GM19463 (cell line): ENCODE measurements around the gene ZNF839.
"Not testable (repeated sequence)": the region's sequence is repeated elsewhere in the genome, so short reads cannot be mapped to it uniquely, and the experiment has no call there.

Experiments
- ATAC-seq: cut with Tn5 transposase; IDR thresholded peaks from one replicate; pipeline ENCODE4 v1.9.1; 2021; ENCODE audit warnings: mild to moderate bottlenecking, moderate library complexity; ENCODE audit not compliant: unreplicated experiment

Gene ZNF839

DNA sequence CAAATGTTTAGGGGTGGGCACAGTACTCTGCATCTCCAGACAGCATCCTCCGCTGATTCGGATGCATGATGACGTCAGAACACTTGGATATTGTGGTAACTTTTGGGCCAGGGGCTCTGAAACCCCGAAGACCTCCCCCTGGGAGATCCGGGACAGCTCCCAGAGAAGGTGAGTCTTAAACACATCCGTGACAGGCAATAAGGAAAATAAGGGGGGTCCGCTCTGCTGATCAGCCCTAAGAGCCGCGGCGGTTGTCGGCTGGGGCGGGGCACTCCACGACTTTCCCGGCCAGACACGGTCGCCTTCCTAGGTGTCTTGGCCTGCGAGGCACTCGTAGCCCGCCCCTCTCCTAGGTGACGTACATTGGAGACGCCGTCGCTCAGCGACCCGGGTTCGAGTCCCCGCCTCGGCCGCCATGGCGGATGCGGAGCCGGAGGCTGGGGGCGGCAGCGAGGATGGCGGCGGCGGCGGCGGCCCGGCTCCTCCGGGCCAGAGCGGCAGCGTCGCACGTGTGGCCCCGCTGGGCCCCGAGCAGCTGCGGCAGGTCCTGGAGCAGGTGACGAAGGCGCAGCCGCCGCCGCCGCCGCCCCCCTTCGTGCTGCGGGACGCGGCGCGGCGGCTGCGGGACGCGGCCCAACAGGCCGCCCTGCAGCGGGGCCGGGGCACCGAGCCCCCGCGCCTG, at the start of gene ZNF839:
Gene ZNF839, plus strand, starts transcription at position 396 of the 682 bp plus-strand sequence. Its CDS starts 20 bp downstream, at position 416.
- ATAC-seq: peak; percentile 59

DNA sequence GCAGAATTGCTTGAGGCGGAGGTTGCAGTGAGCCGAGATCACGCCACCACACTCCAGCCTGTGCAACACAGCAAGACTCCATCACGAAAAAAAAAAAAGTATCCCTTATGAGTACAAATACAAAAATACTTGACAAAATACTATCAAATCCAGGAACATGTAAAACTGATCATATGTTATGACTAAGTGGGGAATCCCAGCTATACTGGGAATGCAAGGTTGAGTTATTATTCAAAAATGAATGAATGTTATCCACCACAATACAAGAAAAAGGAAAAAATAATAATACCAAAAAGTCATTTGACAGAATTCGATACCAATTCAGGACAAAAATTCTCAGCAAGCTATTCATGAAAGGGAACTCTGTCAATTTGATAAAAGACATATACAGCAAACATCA, 47.2 kb upstream of the ZNF839 start:
- no peak for ATAC-seq

GRCh38 chr14:102275866-102276265, 43.7 kb upstream of the ZNF839 start:
- no peak for ATAC-seq

DNA sequence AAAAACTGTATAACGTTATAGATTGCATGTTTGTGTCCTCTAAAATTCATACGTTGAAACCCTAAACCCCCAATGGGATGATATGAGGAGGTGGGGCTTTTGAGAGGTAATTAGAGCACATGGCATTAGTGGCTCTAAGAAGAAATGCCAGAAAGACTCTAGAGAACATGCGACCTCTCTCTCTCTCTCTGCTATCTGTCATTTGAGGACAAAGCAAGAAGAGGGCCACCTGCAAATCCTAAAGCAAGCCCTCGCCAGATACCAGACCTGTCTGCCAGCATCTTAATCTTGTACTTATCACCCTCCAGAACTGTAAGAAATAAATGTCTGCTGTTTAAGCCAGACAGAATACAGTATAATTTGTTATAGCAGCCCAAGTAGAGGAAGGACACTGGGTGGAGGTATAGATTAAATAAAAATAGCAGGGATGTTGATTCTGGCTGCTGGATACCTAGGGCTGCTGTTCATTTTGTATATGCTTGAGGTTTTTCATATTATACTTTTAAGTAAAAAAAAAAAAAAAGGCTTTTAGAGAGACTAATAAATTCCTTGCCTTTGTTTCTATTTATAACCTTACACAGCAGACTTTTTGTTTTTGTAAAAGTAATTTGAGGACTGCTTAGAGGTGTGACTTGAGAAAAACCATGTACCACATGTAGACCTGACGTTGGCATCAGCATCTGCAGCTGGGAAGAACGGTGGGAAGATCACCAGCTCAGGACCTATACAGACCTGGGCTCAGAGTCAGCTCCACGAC, 41.5 kb upstream of the ZNF839 start:
- no peak for ATAC-seq

GRCh38 chr14:102278631-102278935, 41.0 kb upstream of the ZNF839 start:
- no peak for ATAC-seq

DNA sequence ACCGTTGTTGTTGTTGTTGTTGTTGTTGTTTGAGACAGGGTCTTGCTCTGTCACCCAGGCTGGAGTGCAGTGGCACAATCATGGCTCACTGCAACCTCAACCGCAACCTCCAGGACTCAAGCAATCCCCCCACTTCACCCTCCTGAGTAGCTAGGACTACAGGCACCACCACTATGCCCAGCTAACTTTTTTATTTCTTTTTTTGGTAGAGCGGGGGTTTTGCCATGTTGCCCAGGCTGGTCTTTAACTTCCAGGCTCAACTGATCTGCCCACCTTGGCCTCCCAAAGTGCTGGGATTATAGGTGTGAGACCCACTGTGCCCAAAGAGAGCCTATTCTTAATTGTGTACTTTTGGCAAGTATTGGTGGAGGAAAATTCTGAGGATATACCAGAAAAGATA, 40.3 kb upstream of the ZNF839 start:
- no peak for ATAC-seq

- ATAC-seq: no peak
These were observed 39.7 kb upstream of the ZNF839 start for GRCh38 chr14:102279688-102280348.

GRCh38 chr14:102280376-102280962, 39.1 kb upstream of the ZNF839 start:
- ATAC-seq: no peak

- ATAC-seq: no peak
These were observed 36.6 kb upstream of the ZNF839 start for GRCh38 chr14:102282751-102283465.

DNA sequence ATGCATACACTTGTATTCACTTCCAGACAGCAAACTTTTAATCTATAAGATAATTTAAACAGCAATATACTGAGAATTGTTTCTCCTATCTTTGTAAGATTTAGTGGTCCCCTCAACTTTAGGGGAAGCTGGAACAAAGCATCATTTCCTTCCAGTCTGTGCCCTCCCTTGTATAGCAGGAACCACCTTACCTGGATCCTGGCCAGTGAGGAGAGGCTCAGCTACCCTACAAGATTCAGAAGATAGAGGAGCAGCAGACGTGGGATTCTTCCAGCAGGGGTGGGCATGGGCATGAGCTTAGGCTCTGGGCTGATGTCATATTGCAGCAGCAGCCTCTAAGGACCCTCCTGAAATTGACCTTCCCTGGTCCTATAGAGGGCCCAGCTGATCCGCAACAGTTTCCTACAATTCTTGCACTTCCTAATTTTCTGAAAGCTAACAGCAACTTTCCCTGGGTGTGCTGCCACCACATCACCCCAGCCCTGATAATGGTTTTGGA, 35.9 kb upstream of the ZNF839 start:
- no peak for ATAC-seq

GRCh38 chr14:102285106-102285505, 34.4 kb upstream of the ZNF839 start:
- ATAC-seq: no peak

- ATAC-seq: no peak
These were observed 31.4 kb upstream of the ZNF839 start for GRCh38 chr14:102288139-102288538.

DNA sequence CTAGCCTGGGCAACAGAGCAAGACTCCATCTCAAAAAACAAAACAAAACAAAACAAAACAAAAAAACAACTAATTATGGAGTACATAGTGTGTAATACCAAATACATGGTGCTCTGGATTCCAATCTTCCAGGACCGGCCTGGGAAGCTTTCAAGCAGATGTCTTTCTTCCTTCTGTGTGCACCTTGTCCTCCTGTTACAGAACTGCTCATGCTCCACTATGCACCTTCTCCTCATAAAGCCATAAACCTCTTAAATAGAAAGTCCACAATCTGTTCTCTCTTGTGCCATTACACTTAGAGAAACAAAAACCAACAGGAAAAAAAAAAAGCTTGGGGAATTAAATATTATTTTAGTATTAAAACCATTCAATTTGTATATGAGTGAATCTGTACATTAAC, 27.1 kb upstream of the ZNF839 start:
- no peak for ATAC-seq

- ATAC-seq: no peak
These were observed 25.8 kb upstream of the ZNF839 start for GRCh38 chr14:102293781-102294180.

GRCh38 chr14:102295270-102295669, 24.3 kb upstream of the ZNF839 start:
- ATAC-seq: no peak

- no peak for ATAC-seq
These were observed 21.9 kb upstream of the ZNF839 start for GRCh38 chr14:102297436-102298170.

GRCh38 chr14:102298303-102299070, 21.1 kb upstream of the ZNF839 start:
- ATAC-seq: not testable (repeated sequence)

DNA sequence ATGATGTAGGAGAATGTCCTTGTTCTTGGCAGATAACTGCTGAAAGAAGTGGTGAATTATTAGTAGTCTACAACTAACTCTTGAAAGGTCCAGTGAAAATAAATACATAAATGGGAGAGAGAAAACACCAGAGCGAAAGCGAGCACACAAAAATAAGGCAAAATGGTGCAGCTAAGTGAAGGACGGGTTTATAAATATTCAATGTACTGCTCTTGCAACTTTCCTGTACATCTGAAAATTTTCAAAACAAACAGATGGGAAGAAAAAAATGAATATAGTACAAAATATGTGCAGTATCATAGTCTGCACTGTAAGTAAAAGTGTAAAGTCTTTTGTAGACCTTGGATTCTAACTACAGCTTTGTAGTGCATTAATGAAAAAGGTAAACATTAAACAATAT, 15.9 kb upstream of the ZNF839 start:
- no peak for ATAC-seq
